ENCODE data around the gene NDEL1.

NDEL1 gene

DNA sequence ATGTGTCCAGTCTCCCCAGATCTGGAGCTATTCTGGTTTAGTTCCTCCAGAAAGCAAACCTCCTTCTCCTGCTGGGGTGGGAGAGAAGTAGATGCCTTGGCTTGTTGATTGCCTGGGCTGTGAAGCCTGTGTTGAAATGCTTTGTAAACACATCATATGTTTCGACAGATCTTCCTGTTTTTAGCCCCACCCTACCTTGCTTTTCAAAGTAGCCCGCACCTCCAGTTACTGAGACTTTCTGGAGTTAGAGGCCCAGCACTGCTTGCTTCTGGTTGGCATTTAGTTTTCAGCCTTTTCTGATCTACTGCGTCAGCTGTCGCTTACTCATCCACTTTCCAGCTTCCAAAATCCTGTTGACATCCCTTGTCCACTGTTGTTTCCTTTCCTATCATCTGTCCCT lies 17.9 kb upstream of the NDEL1 start:
- DNase-seq = no peak

DNA sequence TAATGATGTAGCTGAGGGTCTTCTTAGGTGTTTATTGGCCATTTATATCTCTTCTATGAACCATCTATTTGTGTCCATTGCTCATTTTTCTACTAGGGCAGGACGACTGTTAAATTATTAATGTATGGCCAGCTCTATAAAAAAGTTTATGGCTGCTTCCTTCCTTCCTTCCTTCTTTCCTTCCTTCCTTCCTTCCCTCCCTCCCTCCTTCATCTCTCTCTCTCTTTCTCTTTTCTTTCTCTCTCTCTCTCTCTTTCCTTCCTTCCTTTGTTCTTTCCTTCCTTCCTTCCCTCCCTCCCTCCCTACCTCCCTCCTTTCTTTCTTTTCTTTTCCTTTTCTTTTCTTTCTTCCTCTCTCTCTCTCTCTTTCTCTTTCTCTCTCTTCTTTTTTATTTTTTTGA lies 17.2 kb upstream of the NDEL1 start:
- no peak for DNase-seq

DNA sequence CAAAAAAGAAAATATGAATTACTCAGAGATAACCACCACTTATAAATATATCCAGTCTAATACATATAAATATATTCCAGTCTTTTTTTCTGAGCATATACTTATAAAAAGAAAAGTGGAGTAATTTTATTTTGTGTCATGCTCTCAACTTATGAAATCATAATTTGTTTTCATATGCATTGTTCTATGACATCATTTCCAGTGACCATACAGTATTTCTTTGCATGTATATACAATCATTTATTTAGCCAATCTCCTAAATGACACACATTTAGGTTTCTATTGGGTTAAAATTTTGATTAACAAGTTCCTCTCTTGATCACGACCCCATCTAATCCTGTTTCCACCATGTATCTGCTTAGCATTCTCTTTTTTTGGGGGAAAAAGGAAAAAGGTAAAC lies 16.4 kb upstream of the NDEL1 start:
- DNase-seq = no peak

DNA sequence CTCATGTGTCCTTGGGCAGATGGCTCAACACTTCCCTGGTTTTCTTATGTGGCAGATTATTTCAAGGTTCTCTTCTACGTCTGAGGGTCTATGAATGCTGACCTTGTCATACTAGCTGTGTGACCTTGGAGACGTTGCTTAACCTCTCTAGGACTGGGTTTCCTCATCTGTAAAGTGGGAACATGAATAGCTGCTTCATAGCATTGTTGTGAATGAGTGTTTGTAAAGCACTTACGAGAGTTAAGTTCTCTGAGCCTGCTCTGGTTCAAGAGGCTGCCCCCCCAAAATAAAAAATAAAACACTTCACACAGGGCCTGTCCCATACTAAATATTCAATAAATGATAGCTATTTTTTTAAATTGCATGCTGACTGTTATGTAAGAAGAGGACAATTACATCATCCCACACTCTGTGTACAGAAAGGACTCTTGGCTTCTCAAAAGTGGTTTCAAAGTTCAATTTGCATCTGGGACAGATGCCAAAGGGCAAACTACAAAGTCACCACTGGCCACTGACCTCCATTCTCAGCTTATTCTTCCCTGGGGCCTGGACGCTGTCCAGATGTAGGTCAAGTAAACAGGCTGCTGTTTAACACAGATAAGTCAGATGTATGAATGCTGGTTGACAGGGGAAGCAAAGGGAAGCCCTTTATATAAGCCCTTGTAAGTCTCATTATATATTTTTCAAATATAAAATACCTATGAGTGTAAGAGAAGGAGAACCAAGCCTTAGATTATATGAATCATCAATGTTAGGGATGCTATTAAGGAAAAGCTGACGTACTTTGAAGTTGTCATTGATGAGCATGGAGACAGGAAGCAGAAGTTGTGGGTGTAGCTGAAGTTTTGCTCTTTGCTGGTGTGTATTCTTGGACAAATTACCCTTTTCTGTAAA lies 15.4 kb upstream of the NDEL1 start:
- peak; percentile 35 for DNase-seq

DNA sequence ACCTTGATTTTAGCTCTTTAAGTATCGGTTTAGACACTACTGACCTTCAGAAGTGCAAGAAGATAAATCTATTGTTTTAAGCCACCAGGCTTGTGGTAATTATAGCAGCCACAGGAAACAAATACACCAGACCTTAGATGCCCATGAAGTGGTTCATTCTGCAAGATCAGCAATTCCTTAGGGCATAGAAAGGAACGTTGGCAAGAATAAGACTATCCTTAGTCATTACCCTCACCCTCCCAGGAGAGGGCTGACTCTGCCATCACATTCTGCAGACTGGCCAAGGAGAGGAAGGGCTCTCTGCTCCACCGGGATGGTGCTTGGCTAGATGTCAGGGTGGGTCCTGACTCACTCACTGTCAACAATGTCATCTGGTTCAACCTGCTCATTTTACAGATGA lies 14.1 kb upstream of the NDEL1 start:
- no peak for DNase-seq

DNA sequence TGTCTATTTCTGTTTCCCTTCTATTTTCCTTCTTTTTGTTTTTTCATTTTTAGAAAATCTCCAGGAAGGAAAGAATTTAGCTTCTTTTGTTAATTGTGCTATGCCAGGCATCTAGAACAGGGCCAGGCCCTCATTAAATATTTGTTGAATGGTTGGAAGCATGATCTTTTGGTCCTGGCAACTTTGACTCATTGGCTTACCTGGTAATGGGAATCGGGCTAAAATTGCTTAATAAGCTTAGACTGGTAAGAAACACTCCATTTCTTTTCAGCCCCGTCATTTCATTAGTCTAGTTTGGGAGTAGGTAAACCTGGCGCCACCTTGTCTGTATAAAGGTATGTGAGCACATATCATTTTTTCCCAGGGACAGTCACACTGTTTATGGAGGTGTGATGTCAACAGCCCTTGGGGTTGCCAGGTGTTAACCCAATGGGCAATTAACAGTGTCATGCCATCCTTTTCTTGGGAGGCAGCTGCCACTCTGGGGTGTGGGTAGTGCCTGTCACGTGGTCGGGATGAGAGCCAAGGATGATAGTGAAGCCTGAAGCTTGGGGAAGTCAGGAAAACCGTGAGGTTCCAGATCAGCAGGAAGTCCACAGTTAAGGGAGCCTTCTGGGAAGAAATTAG lies 9.5 kb upstream of the NDEL1 start:
- no peak for DNase-seq

DNA sequence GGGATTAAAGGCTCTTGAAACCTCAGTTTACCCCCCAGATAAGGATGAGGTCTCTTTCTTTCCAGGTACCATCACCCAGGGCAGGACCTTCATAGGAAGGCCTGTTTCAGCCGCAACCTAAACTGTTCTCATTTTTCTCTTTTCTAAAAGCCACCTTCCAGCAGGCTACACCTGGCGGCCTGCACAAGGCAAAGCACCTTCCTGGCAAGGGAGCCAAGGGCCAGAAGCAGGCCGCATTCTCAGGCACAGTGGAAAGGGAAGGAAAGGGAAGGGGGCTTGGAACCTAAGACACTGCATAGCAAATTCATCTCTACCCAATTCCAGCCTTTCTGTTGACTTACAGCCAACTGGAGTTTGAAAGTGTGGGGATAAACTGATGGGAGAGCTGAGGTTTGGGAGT lies 8.9 kb upstream of the NDEL1 start:
- DNase-seq = no peak

DNA sequence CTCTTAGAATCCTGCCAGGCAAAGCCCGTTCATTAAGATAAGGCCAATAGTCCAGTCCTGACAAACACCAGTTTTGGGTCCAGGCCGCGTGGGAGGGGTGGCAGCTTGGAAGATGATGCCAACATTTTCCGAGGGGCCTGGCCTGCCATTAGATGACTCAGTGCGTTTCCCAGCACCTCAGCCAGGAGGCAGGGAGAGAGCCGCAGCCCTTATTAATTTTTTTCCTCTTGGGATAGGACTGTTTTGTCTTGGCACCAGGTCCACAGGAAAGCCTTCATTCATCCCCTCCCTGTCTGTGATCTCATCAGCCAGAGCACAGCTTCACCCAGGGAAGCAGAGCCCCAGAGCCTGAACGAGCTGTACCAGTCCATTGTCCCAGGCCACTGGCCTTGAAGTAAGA lies 4.7 kb upstream of the NDEL1 start:
- no peak for DNase-seq

DNA sequence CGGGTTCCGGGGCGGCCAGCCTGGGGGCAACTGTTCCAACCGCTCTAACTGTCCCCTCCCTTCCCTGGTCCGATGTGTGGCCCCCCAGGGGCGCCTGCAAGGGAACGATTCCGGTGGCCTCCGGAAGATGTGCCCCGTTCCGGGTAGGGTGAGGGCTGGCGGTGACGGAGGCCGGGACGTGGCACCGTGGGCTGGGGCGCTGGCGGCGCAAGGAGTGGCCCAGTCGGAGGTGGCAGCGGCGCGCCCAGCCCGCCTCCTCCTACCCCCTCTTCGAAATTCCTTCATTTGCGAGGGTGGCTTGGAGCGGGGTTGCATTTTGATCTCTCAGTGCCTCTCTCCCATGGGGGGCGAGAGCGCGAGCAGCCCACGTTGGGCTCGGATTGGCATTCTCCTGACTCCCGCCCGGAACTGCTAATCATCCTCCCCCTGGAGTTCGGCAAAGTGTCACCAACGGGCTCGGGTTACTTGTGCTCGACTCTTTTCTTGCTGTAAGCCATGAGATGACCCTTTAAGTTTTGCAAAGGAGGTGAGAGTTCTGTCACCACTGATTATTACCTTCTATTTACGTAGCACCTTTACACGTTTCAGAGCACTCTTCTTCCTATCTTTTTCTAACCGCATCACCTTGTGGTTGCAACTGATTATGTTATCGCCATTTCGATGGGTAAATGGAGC lies 622 bp downstream of the NDEL1 start:
- peak; percentile 42 for DNase-seq

DNA sequence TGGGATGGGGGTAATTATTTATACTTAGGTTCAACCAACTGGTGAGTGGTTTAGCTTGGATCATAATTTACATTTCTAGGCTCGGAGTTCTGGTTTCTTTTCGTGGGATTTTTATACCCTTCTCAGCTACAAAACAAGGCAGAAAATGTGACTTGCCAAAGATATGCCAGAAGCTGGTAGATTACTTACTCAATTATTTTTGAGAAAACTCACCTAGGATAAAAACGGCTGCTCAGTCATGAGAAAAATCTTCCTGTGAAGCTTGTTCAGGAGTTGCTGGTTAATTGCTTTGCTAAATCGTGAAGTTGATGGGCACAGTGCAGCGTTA lies 1.1 kb downstream of the NDEL1 start:
- no peak for DNase-seq

DNA sequence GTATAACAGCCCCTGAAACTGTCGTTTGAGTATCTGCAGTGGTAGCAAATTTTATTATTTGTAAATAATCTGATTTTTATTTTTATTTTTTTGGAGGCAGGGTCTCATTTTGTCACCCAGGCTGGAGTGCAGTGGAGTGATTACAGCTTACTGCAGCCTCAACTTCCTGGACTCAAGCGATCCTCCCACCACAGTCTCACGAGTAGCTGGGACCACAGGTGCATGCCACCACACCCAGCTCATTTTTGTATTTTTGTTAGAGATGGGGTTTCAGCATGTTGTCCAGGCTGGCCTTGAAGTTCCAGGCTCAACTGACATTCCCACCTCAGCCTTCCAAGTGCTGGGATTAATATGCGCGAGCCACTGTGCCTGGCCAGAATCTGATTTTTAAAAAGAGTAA lies 2.8 kb downstream of the NDEL1 start:
- DNase-seq = no peak

DNA sequence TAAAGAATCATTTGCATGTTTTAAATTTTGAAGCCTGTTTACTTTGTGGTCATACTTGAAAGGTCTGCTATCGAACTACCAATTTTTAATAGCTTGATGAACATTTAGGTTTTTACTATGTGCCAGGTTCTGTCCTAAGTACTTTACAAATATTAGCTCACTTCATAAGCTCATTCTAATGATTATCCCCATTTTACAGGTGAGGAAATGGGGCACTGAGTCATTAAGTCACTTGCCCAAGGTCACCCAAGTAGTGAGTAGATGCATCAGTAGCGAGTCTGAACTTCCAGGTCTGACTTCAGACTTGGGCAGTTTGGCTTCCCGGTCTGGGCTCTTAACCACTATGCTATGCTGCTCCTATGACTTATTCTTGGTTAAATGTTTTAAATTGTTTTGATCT lies 4.0 kb downstream of the NDEL1 start:
- no peak for DNase-seq

DNA sequence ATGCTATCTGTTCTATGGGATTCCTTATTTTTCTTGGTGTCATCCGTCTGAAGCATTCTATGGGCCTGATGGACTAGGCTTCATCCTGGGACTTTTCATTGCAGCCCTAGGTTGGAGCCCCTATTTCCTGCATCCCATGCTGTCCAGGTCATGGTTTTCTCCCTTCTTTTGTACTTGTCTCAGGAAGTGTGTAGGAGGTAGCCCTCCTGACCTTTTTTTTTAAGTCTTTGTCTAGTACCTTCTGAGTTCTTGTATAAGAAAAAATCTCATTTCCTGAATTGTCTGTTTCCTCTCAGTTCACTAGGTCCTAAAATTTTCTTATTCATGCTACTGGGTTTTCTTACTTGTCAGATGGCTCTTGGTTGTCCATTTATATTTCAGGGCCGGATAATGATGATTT lies 6.0 kb downstream of the NDEL1 start:
- no peak for DNase-seq

DNA sequence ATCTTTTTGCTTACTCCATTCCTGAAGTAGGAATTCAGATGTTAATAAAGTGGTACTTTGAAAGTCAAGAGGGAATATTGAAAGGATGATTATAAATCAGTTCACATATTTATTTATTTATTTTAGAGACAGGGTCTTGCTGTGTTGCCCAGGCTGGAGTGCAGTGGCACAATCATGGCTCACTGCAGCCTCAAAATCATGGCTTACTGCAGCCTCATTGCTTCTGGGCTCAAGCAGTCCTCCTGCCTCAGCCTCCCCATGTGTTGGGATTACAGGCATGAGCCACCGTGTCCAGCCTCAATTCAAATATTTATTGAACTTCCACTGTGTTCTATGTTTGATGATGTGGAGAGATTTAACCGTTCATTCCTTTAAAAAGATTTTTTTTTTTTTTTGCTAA lies 6.6 kb downstream of the NDEL1 start:
- DNase-seq = no peak

DNA sequence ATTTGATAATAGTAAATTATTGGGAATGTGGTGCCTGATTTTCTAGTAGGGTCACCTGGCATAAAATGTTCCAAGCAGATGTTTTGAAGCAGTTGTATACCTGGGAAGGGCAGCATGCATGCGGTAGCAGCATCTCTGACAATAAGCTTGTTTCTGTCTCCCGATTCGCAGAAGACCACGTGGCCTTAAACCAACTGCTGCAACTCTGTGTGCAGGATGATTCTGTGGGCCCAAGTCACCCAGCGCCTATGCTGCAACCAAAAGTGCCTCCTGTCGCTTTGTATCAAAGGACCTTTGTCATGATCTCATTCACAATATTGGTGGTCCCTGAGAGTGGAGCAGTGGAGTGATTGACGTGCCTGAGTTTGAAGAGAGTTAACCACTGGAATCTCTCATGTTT lies 8.1 kb downstream of the NDEL1 start:
- no peak for DNase-seq

DNA sequence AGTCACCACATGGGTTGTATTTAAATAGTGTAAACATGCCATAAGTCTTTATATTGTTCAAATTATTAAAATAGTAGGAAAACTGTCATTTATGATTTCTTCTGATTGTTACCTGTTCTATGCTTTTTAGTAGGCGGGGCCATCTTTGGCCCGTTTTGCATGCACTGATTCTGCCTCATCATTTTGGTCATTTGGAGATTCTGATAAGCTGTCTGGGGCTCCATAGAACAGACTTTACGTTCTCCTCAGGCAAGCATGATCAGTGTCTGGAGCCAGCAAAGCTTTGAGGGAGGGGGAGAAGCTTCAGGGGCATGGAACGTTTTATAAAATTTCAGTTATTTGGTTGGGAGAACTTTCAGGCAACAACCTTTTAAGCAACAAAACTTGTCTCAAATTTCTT lies 8.8 kb downstream of the NDEL1 start:
- no peak for DNase-seq

DNA sequence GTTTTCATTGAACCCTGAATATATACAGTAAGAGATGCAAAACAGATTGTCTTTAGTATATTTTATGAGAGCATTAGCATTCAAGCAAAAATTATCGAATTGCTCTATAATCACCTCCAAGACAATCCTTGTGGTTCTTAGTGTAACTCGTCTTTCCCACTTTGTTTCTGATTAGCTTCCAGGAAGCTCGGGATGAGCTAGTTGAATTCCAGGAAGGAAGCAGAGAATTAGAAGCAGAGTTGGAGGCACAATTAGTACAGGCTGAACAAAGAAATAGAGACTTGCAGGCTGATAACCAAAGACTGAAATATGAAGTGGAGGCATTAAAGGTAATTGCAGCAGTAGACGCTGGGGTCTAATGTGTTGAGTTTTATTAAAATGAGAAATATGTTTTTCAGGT lies 9.9 kb downstream of the NDEL1 start:
- DNase-seq = no peak

DNA sequence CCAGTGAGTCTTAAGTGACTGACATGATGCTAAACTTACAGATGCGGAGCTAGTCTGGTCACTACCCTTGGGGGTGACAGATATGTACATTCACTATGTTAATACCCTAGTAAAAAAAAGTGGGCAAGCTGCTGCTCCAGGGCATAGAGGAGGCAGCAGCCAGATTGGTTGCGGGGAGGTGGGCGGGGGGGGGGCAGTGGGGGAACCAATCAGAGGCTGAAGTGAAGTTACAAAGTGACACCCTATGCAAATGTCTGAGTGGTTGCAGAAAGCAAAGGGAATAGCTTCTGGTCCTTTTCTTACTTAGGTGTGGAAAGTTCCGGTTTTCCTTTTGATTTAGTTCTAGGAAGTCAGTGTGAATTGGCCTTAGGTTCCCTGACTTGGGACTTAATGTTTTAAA lies 12.1 kb downstream of the NDEL1 start:
- DNase-seq = no peak

DNA sequence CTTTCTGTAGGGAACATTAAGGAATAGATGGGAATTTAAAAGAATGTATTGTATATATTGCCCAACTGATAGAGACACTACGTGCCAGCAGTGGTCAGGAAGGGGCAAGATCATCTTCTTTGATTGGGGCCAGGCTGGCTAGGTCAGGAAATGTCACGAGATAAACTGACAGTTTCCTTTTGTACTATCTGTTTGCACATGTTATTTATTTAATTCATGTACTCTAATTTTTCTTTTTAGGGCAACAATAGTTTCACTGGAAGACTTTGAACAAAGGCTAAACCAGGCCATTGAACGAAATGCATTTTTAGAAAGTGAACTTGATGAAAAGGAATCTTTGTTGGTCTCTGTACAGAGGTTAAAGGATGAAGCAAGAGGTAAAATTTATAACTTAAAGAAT lies 12.6 kb downstream of the NDEL1 start:
- DNase-seq = no peak

DNA sequence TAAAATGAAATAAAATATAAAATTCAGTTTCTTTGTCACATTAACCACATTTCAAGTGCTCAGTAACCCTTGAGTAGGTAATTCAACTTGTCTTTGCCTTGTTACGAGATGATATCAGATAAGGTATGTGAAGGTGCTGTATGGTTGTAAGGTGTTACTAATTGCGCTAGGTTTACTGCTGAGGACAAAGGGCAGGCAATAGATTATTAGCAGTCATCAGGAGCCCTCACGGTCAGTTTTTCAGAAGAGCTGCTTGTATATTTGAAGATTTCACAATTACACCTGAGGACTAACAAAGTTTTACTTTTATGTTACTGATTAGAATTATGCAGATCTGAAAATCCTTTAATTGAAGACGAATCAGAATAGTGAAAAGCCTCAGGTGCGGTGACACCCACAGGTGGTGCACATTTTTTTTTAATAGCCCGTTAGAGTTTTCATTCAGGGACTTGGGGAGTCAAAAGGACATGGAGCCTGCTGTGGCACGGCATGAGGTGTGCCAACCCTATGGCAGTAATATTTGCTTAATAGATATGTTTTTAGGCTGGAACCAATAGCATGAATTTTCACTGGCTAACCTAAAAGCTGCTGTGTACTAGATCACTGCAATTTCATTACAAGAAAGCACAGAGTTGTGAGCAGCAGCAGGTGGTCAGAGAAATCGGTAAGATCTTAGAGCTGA lies 16.4 kb downstream of the NDEL1 start:
- no peak for DNase-seq

DNA sequence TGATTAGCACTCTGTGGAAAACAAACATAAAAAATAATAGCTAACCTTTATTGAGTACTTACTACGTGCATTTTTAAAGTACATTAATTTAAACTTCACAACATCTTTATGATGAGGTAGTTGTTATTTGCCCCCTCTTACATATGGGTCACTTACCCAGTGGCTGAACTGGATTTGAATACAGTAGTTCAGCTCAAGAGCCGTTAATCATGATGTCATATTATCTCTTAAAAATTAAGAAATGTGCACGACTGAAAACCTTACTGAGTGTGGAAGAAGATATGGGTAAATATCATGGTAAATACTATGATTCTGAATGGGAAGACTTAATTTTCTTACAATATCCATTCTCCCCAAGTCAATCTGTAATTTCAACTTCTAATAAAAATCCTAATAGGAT lies 17.6 kb downstream of the NDEL1 start:
- DNase-seq = no peak

DNA sequence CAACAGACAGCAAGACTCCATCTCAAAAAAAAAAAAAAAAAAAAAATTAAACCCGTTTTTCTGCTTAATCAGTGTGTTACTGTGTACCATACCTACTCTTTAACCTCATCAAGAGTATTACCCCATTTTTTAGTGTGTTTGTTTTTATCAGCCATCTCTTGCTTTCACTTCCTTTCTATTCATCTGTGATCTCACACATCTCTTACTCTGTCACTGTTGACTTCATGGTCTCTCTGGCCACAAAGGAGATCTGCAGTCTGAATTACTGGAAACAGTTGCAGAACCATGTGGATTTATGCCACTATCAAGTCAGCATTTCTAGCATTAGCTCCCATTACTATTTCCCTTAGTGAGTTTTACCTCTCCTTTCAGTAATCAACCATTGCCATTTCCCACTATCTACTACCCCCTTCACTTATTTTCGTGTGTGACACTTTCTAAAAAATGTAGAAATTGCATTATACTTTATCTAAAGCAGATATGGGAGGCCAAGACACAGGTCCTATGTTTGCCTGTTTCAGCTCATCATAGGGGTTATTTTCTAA lies 20.1 kb downstream of the NDEL1 start:
- no peak for DNase-seq

DNA sequence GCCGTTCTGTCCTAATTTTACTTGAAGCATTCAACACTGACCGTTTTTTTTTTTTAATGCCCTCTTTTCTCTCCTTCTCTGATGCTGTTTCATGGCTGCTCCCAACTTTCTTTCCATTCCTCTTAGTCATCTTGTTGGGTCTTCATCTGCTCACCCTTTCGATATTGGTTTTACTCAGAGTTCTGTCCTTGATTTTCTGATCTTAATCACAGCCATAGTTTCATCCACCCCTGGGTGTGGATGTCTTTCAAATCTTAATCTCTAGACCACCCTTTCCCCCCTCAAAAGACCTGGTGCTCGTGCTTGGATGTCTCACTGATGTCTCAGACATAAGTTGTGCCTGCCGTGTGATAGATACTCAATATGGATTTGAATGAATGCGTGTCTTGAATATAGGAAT lies 22.4 kb downstream of the NDEL1 start:
- no peak for DNase-seq

DNA sequence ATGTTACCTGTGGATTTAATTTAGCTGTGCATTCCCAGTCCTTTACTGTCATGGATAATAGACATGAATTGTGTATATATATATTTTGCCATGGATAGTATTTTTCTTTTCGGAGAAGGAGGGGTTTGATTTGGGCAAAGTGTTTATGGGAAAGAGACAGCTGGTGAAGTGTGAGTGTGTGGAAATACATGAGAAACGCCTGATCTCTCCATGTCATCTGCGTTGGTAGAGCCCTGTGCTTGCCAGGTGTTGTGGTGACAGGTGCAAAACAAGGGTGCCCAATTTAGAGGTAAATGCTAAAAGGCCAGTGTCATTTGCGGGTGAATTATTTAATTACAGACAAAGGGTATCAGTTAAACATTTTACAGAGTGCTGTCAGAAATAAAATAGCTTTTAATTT lies 23.4 kb downstream of the NDEL1 start:
- no peak for DNase-seq
